LNCAP (cell line): ENCODE measurements around the gene RAB3IP.

Experiments
- TF ChIP-seq, protein P1 (sequence below): fragments of 450-650 bp; IDR thresholded peaks from 2 replicates; pipeline ENCODE4 v1.5.1; 2017; ENCODE audit warnings: mild to moderate bottlenecking

RAB3IP gene

DNA sequence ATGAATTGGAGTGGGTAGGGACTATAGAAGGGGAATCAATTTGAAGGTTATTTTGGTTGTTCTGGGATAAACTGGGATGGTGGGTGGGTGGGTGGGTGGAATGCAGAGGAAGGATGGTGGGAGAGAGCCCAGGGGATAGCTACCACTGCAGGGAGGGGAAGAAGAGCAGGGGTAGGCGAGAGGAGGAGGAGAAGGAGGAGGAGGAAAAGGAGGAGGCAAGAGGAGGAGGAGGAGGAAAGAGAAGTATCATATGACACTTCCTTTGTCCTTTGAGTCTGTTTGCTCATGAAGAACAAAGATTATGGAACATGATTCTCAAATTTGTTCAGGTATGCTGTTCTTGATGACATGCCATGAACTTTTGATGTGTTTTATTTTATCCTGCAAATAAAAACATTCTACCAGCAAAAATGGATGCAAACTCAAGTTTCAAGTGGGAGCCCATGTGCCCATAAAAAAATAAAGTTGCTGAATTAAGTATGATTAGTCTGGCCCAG lies 35.5 kb upstream of the RAB3IP start:
- TF ChIP-seq, protein P1, sequence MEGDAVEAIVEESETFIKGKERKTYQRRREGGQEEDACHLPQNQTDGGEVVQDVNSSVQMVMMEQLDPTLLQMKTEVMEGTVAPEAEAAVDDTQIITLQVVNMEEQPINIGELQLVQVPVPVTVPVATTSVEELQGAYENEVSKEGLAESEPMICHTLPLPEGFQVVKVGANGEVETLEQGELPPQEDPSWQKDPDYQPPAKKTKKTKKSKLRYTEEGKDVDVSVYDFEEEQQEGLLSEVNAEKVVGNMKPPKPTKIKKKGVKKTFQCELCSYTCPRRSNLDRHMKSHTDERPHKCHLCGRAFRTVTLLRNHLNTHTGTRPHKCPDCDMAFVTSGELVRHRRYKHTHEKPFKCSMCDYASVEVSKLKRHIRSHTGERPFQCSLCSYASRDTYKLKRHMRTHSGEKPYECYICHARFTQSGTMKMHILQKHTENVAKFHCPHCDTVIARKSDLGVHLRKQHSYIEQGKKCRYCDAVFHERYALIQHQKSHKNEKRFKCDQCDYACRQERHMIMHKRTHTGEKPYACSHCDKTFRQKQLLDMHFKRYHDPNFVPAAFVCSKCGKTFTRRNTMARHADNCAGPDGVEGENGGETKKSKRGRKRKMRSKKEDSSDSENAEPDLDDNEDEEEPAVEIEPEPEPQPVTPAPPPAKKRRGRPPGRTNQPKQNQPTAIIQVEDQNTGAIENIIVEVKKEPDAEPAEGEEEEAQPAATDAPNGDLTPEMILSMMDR, result no peak

DNA sequence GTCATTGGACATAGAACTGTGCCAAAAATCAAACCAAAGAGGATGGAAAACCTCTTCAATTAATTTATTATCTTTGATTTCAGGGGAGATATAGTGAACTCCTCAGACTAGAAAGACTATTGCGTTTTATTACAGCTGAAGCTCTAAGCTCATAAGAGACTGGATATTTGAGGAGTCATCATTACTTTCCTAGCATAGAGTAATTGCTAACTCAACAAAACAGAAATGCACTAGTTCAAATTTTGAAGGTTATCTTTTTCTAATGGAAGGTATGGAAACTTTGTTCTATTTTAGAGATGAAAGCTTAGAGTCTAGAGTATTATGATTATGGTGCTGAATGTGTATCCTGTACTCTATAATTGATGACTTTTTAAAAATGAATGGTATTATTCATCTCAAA lies 34.3 kb upstream of the RAB3IP start:
- TF ChIP-seq, protein P1, result no peak

DNA sequence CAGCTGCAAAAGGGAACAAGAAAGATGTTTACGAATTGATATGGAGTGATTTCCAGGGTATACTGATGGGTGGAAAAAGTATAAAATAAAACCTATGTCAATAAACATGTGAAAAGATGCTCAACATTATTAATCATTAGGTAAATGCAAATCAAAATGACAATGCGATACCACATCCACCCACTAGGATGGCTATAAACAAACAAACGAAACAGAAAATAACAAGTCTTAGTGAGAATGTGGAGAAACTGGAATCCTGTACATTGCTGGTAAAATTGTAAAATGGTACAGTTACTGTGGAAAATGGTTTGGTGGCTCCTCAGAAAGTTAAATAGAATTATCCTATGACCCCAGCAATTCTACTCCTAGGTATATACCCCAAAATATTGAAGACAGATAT lies 30.0 kb upstream of the RAB3IP start:
- TF ChIP-seq, protein P1, result no peak; the same call in 1 of the 2 replicates

DNA sequence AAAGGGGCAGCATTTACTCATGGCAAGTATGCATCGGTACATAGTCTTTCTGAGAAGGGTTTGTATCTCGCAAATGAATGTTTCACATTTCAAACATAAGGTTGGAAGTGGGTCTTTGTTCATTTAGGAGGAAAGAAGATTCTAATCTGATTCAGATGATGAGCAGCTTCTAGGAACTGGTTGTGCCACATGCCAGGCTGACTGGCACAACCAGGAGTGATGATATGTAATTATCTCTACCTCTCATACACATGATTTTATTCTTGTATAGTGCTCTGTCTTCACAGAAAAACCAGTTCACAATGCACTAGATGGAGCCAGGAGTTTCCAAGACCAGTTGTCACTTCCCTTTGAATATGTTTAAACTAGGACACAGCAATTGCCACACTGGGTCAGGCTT lies 25.8 kb upstream of the RAB3IP start:
- TF ChIP-seq, protein P1, result no peak

DNA sequence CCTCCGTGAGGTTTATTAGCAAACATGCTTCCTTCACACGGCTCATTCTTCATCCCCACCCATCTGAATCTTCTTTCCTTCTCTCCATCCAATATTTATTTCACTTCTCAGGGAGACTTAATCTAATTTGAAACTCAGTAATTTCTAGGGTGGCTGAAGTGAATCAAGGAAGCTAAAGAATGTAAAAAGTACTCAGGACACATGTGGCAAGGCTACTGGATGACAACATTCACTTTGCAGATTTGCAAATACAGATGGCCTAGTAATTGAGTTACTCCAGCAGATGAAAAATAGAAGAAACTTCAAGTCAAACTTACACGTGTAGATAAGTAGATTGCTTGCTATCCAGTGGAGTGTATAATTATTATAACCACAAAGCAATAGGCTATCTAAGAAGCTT lies 24.1 kb upstream of the RAB3IP start:
- TF ChIP-seq, protein P1, result no peak

DNA sequence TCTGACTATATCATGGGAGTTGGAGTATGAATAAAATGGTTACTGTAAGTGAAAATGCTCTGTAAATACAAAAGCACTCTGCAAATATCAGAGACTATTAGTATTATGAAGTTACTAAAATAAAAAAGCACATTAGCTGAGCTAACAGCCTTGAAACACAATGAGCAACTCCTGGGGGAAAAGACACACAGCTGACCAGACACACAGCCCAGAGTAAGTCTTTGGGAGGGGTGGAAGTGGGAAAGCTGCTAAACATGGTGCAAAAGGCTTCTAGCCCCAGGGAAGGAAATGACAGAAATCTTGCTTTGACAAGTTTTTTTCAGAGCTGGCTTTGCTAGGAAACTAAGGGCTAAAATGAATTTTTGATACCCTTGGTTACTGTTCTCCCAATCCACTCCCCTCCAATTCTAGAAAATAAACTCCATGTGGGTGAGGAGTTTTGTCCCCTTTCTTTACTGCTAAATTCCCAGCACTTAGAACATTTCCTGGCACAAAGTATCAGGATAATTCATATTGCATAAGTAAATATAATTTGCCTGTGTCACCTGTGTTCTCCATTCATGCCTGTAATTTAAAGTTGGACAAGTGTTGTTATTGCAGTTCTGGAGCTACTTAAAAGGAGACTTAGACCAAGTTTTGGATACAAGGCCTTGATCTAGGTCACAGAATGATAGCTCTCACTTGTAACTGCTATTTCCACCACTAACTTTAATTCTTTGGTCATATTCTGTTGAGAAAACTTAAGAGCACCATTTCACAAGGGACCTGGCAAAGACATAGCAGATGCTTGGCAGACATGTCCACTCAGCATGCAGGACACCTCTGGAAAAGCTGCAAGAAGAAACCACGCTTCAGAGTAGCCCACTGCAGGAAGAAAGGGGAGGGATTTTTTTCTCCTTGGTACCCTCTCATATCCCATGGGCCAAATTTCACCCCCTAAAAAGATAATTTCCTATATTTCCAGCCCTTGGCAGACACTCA lies 19.0 kb upstream of the RAB3IP start:
- TF ChIP-seq, protein P1, result no peak

DNA sequence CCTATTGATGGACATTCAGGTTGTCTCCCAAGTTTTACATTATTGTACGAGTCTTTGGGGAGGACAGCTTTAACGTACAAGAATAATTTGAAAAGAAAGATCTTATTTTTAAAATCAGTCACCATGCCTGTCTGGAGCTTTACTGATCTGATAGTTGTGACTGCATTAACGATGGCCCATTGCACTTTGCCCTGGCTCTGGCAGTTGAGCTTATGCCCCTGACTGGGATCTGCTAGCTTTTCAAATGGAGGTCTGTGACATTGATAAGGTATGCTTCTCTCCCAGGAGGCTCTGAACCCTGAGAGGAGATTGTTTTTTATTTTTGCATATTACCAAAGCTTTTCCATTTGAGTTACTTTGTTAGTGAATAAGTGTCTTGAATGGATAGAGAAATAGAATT lies 17.9 kb upstream of the RAB3IP start:
- TF ChIP-seq, protein P1, result no peak
